GM12874 (cell line): ENCODE results near the gene PPP3CA.

Source experiments
- CTCF ChIP-seq: IDR thresholded peaks from 2 replicates; pipeline ENCODE4 v1.5.1; 2011; ENCODE audit warnings: low read depth, mild to moderate bottlenecking, control low read depth, low read length, moderate library complexity; ENCODE audit not compliant: insufficient read depth

PPP3CA gene

GRCh38 chr4:100995671-100996070 is 351.7 kb downstream of the PPP3CA start:
- no peak for TF ChIP-seq CTCF

GRCh38 chr4:100989401-100989800 is 357.9 kb downstream of the PPP3CA start:
- TF ChIP-seq CTCF: no peak

GRCh38 chr4:100988876-100989275 is 358.4 kb downstream of the PPP3CA start:
- TF ChIP-seq CTCF: no peak

- TF ChIP-seq CTCF: no peak
Observed at GRCh38 chr4:100986360-100986868, 360.9 kb downstream of the PPP3CA start.

- TF ChIP-seq CTCF: no peak
Observed at GRCh38 chr4:100985576-100985975, 361.8 kb downstream of the PPP3CA start.

GRCh38 chr4:100984901-100985300 is 362.4 kb downstream of the PPP3CA start:
- TF ChIP-seq CTCF: no peak

GRCh38 chr4:100983426-100983825 is 363.9 kb downstream of the PPP3CA start:
- no peak for TF ChIP-seq CTCF
